GM13976 (cell line): Measurements from ENCODE around the gene DCD.

Experiments used
- DNase-seq: peaks from one replicate; pipeline ENCODE4 v3.0.0; 2012; ENCODE audit warnings: low spot score
- CTCF ChIP-seq: IDR thresholded peaks from 2 replicates; pipeline ENCODE4 v1.5.1; 2012; ENCODE audit warnings: borderline replicate concordance, mild to moderate bottlenecking; ENCODE audit not compliant: insufficient read depth; ENCODE audit errors: extremely low read depth, missing control alignments, control extremely low read depth
- in situ Hi-C: fragments of 300-500 bp; cut with MboI; formaldehyde crosslinking; loops from one replicate; pipeline ENCODE4 v1.12.0; 2022; ENCODE audit warnings: low sequenced_read_pairs, mixed read lengths, inconsistent platforms; ENCODE audit not compliant: unreplicated experiment

The DCD gene

GRCh38 chr12:54648265-54648664 lies at the start of gene DCD:
TSS of gene DCD (minus strand) at chr12:54648365. CDS start at chr12:54648303, 62 bp downstream.
- no peak for TF ChIP-seq CTCF
- DNase-seq, result no peak
- in situ Hi-C loops, result no loop called here

- DNase-seq, result no peak
- in situ Hi-C loops, result no loop called here
- TF ChIP-seq CTCF, result no peak
Measured at GRCh38 chr12:54697851-54698250, 49.7 kb upstream of the DCD start.

- in situ Hi-C loops, result no loop called here
- TF ChIP-seq CTCF, result no peak
- DNase-seq, result no peak
Measured at GRCh38 chr12:54692353-54692752, 44.2 kb upstream of the DCD start.

GRCh38 chr12:54689984-54690383 lies 41.8 kb upstream of the DCD start:
- no peak for DNase-seq
- in situ Hi-C loops, result no loop called here
- TF ChIP-seq CTCF, result peak; percentile 22

- in situ Hi-C loops, result no loop called here
- no peak for DNase-seq
- no peak for TF ChIP-seq CTCF
Measured at GRCh38 chr12:54689034-54689372, 40.8 kb upstream of the DCD start.

GRCh38 chr12:54688309-54689033 lies 40.3 kb upstream of the DCD start:
- TF ChIP-seq CTCF, result no peak
- DNase-seq, result no peak
- in situ Hi-C loops, result no loop called here
